ENCODE data around the gene CCDC33.

The CCDC33 gene

GRCh38 chr15:74289671-74290070 lies 53.5 kb downstream of the CCDC33 start:
- no peak for DNase-seq (ENCODE audit: low spot score)

GRCh38 chr15:74290645-74291044 lies 54.5 kb downstream of the CCDC33 start:
- no peak for DNase-seq (ENCODE audit: low spot score)

GRCh38 chr15:74291101-74292071 lies 55.3 kb downstream of the CCDC33 start:
- DNase-seq (ENCODE audit: low spot score), result peak; percentile 71

- no peak for DNase-seq (ENCODE audit: low spot score)
Observed at GRCh38 chr15:74293021-74293810, 57.1 kb downstream of the CCDC33 start.

- no peak for DNase-seq (ENCODE audit: low spot score)
Observed at GRCh38 chr15:74294010-74294409, 57.9 kb downstream of the CCDC33 start.

GRCh38 chr15:74295800-74296199 lies 59.7 kb downstream of the CCDC33 start:
- DNase-seq (ENCODE audit: low spot score), result no peak

- no peak for DNase-seq (ENCODE audit: low spot score)
Observed at GRCh38 chr15:74297887-74298286, 61.8 kb downstream of the CCDC33 start.

- DNase-seq (ENCODE audit: low spot score), result no peak
Observed at GRCh38 chr15:74300057-74300795, 64.1 kb downstream of the CCDC33 start.

- DNase-seq (ENCODE audit: low spot score), result no peak
Observed at GRCh38 chr15:74301583-74302361, 65.6 kb downstream of the CCDC33 start.

- peak; percentile 24 for DNase-seq (ENCODE audit: low spot score)
Observed at GRCh38 chr15:74302821-74303359, 66.8 kb downstream of the CCDC33 start.

- DNase-seq (ENCODE audit: low spot score), result no peak
Observed at GRCh38 chr15:74303741-74304309, 67.7 kb downstream of the CCDC33 start.

- no peak for DNase-seq (ENCODE audit: low spot score)
Observed at GRCh38 chr15:74304431-74304830, 68.3 kb downstream of the CCDC33 start.

- no peak for DNase-seq (ENCODE audit: low spot score)
Observed at GRCh38 chr15:74305687-74306086, 69.6 kb downstream of the CCDC33 start.

- DNase-seq (ENCODE audit: low spot score), result no peak
Observed at GRCh38 chr15:74306781-74307217, 70.7 kb downstream of the CCDC33 start.

GRCh38 chr15:74307827-74308811 lies 72.0 kb downstream of the CCDC33 start:
- peak; percentile 48 for DNase-seq (ENCODE audit: low spot score)

- no peak for DNase-seq (ENCODE audit: low spot score)
Observed at GRCh38 chr15:74311734-74312444, 75.8 kb downstream of the CCDC33 start.

GRCh38 chr15:74312445-74313007 lies 76.4 kb downstream of the CCDC33 start:
- DNase-seq (ENCODE audit: low spot score), result no peak

- DNase-seq (ENCODE audit: low spot score), result no peak
Observed at GRCh38 chr15:74313889-74314288, 77.8 kb downstream of the CCDC33 start.

Data from COLO829 (cell line).